ENCODE measurements around the gene PLXDC2. TPM values are rescaled to one million over a fixed set of nuclear protein-coding genes. Genes with fewer than 3 reads are reported as not detected.

Gene PLXDC2
- total RNA-seq, 6 experiments from 2014 or later: 4.1 to 6.5 (median 5.3) TPM

GRCh38 chr10:19824381-19825342 is 8.4 kb downstream of the PLXDC2 start:
- intact Hi-C loops (cut with DNase I): no loop called here
- DNase-seq (no peak), ATAC-seq (peak in 3 of 4 donors; percentile 31 to 51 (median 49))
- TF ChIP-seq POLR2A (IDR thresholded peaks at IDR 0.05) (no peak), CTCF (IDR thresholded peaks at IDR 0.05) (no peak)
- no peak overlapping the region for H3K4me3 ChIP-seq
- peaks cover 0 to 10% (median under 1%) of the 10 kb centered on the region in 4 donors for H3K4me1 ChIP-seq
- H3K9me3 ChIP-seq: no peaks in the 10 kb centered on the region
- no peaks in the 10 kb centered on the region for H3K27me3 ChIP-seq
- WGBS (ENCODE audit: insufficient coverage, low coverage, low lambda C conversion rate, missing lambda C conversion rate): 57% methylated on average over 5 of the region's 5 CpGs
- no peaks in the 10 kb centered on the region for H3K36me3 ChIP-seq
- no peak overlapping the region for H3K27ac ChIP-seq

GRCh38 chr10:19825700-19826099 is 9.5 kb downstream of the PLXDC2 start:
- WGBS (ENCODE audit: insufficient coverage, low coverage, low lambda C conversion rate, missing lambda C conversion rate): 58% methylated on average over 2 of the region's 2 CpGs

GRCh38 chr10:19826712-19827111 is 10.5 kb downstream of the PLXDC2 start:
- Histone ChIP-seq H3K27me3 (no peaks in the 10 kb centered on the region), H3K36me3 (no peaks in the 10 kb centered on the region), H3K4me1 (peaks cover 0 to 10% (median 0%) of the 10 kb centered on the region in 4 donors), H3K9me3 (no peaks in the 10 kb centered on the region), H3K4me3 (no peak overlapping the region), H3K27ac (peak overlapping the region in 2 of 3 donors; percentile 3 to 12)
- intact Hi-C loops (cut with DNase I): no loop called here
- peak in 3 of 4 donors; percentile 42 to 60 (median 54) for ATAC-seq
- DNase-seq: no peak
- TF ChIP-seq CTCF (IDR thresholded peaks at IDR 0.05) (no peak), POLR2A (IDR thresholded peaks at IDR 0.05) (no peak)
- 8% methylated on average over 4 of the region's 4 CpGs for WGBS (ENCODE audit: insufficient coverage, low coverage, low lambda C conversion rate, missing lambda C conversion rate)

More at GRCh38 chr10:19825700-19826099, 9.5 kb downstream of the PLXDC2 start:
- intact Hi-C loops (cut with DNase I): no loop called here
- TF ChIP-seq CTCF (IDR thresholded peaks at IDR 0.05) (no peak), POLR2A (IDR thresholded peaks at IDR 0.05) (no peak)
- H3K4me1 ChIP-seq: peaks cover 0 to 10% (median 0%) of the 10 kb centered on the region in 4 donors
- H3K27me3 ChIP-seq: no peaks in the 10 kb centered on the region
- H3K4me3 ChIP-seq: no peak overlapping the region
- DNase-seq (no peak), ATAC-seq (peak in 2 of 4 donors; percentile 22 to 29)
- no peaks in the 10 kb centered on the region for H3K9me3 ChIP-seq
- H3K27ac ChIP-seq: peak overlapping the region in 1 of 3 donors; percentile 12
- no peaks in the 10 kb centered on the region for H3K36me3 ChIP-seq

GRCh38 chr10:19828278-19829049 is 12.2 kb downstream of the PLXDC2 start:
- Histone ChIP-seq H3K27ac (no peak overlapping the region), H3K9me3 (no peaks in the 10 kb centered on the region), H3K4me3 (no peak overlapping the region), H3K27me3 (no peaks in the 10 kb centered on the region), H3K4me1 (peaks cover 0 to 10% (median 0%) of the 10 kb centered on the region in 4 donors), H3K36me3 (no peaks in the 10 kb centered on the region)
- TF ChIP-seq CTCF (IDR thresholded peaks at IDR 0.05) (no peak), POLR2A (IDR thresholded peaks at IDR 0.05) (no peak)
- no peak for DNase-seq
- 61% methylated on average over 2 of the region's 3 CpGs for WGBS (ENCODE audit: insufficient coverage, low coverage, low lambda C conversion rate, missing lambda C conversion rate)
- peak in 3 of 4 donors; percentile 45 to 60 (median 58) for ATAC-seq
- intact Hi-C loops (cut with DNase I): no loop called here
